Loucy (cell line): Measurements from ENCODE around the gene BAAT.

Source experiments
- H2AFZ ChIP-seq: fragments of 200-600 bp; sonication (generic); 2 replicates; pipeline ENCODE4 v1.6.0; 2016; ENCODE audit warnings: antibody characterized with exemption, mild to moderate bottlenecking, low read length, moderate library complexity
- H3F3A ChIP-seq: fragments of 200-600 bp; 2 replicates; pipeline ENCODE4 v1.6.0; 2016; ENCODE audit warnings: antibody characterized with exemption, low read depth, mild to moderate bottlenecking
- H3K27me3 ChIP-seq: fragments of 200-600 bp; sonication (generic); 2 replicates; pipeline ENCODE4 v1.6.1; 2014; ENCODE audit warnings: low read length, mild to moderate bottlenecking; ENCODE audit not compliant: insufficient read depth, poor library complexity, severe bottlenecking
- H3K36me3 ChIP-seq: fragments of 200-600 bp; sonication (generic); 2 replicates; pipeline ENCODE4 v1.6.1; 2016; ENCODE audit warnings: low read length; ENCODE audit not compliant: insufficient read depth
- H3K4me1 ChIP-seq: fragments of 200-600 bp; sonication (generic); 2 replicates; pipeline ENCODE4 v1.5.1; 2014; ENCODE audit warnings: low read length, mild to moderate bottlenecking; ENCODE audit not compliant: insufficient read depth, poor library complexity, severe bottlenecking
- H3K4me2 ChIP-seq: fragments of 200-600 bp; sonication (generic); 2 replicates; pipeline ENCODE4 v1.6.0; 2014; ENCODE audit warnings: antibody characterized with exemption, low read length, low read depth, mild to moderate bottlenecking; ENCODE audit not compliant: poor library complexity, severe bottlenecking
- H3K4me3 ChIP-seq: fragments of 200-600 bp; sonication (generic); 2 replicates; pipeline ENCODE4 v1.5.1; 2014; ENCODE audit warnings: low read length, mild to moderate bottlenecking, mixed read lengths; ENCODE audit not compliant: poor library complexity, severe bottlenecking
- H3K79me2 ChIP-seq: fragments of 200-600 bp; sonication (generic); 2 replicates; pipeline ENCODE4 v1.6.1; 2014; ENCODE audit warnings: low read length; ENCODE audit not compliant: insufficient read depth
- H3K9ac ChIP-seq: fragments of 200-600 bp; sonication (generic); 2 replicates; pipeline ENCODE4 v1.6.0; 2014; ENCODE audit warnings: mild to moderate bottlenecking, low read depth, low read length, moderate library complexity; ENCODE audit not compliant: poor library complexity, severe bottlenecking
- H3K9me2 ChIP-seq: fragments of 200-600 bp; sonication (generic); replicated peaks from 2 replicates; pipeline ENCODE4 v1.6.1; 2016; ENCODE audit warnings: low read depth, low read length, mixed read lengths
- H3K9me3 ChIP-seq: fragments of 200-600 bp; sonication (generic); 2 replicates; pipeline ENCODE4 v1.6.1; 2014; ENCODE audit warnings: mild to moderate bottlenecking, antibody characterized with exemption, low read length, low read depth; ENCODE audit not compliant: insufficient read depth
- H4K20me1 ChIP-seq: fragments of 200-600 bp; sonication (generic); 2 replicates; pipeline ENCODE4 v1.6.0; 2014; ENCODE audit warnings: antibody characterized with exemption, low read length, mild to moderate bottlenecking; ENCODE audit not compliant: insufficient read depth, poor library complexity, severe bottlenecking
- CTCF ChIP-seq: fragments of 200-600 bp; sonication (generic); conservative IDR thresholded peaks from 2 replicates; pipeline ENCODE4 v1.5.1; 2014; ENCODE audit warnings: mild to moderate bottlenecking, antibody characterized with exemption, low read length
- EZH2phosphoT487 ChIP-seq: fragments of 200-600 bp; IDR thresholded peaks from 2 replicates; pipeline ENCODE4 v1.6.1; 2018; ENCODE audit warnings: antibody characterized with exemption, mild to moderate bottlenecking, moderate library complexity, borderline replicate concordance

The BAAT gene

DNA sequence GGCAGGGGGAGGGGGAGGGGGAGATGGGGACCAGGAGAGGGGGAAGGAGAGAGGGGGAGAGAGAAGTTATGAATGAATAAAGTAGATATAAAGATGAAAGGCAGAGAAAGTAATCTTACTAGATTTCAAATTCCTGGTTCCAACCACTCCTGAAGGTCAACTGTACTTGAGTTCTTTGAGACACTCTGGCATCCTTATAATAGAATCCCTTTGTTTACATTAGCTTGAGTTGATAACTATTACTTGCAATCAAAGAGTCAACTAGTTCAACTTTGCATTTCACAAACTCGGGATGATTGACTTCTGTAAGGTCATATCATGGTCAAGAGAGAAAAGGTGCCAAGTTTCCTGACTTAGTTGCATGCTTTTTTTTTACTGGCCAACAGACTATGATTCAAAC is 42.2 kb downstream of the BAAT start:
- no peak overlapping the region for H3K4me2 ChIP-seq
- H3K79me2 ChIP-seq, result no peaks in the 10 kb centered on the region
- H3K36me3 ChIP-seq, result no peaks in the 10 kb centered on the region
- TF ChIP-seq CTCF, result no peak
- TF ChIP-seq EZH2phosphoT487, result no peak
- H3K27me3 ChIP-seq, result no peaks in the 10 kb centered on the region
- H3K4me3 ChIP-seq, result no peak overlapping the region
- no peak overlapping the region for H2AFZ ChIP-seq
- H3K9me2 ChIP-seq, result no peaks in the 10 kb centered on the region
- no peaks in the 10 kb centered on the region for H3K4me1 ChIP-seq
- H4K20me1 ChIP-seq, result no peaks in the 10 kb centered on the region
- no peaks in the 10 kb centered on the region for H3F3A ChIP-seq
- no peaks in the 10 kb centered on the region for H3K9me3 ChIP-seq
- no peak overlapping the region for H3K9ac ChIP-seq

DNA sequence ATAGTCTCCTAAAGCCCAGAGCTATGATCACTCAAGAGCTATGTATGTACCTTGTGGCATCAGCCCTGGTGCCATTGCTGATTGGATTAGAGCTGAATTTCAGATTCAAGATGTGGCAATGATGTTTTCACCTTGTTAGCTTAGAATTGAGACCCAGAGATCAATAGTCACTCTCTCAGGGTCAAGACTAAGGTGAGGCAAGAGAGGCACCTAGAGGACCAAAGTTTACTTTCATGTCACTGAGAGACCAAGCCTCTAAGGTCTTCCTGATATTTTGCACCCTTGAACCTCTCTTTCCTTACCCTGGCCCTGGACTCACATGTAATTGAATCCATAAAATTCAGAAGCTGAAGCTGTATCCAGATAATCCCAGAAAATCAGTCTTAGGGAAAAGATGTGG is 42.8 kb downstream of the BAAT start:
- Histone ChIP-seq H3K4me1 (no peaks in the 10 kb centered on the region), H3K4me2 (no peak overlapping the region), H3F3A (no peaks in the 10 kb centered on the region), H4K20me1 (no peaks in the 10 kb centered on the region), H2AFZ (no peak overlapping the region), H3K9me3 (no peaks in the 10 kb centered on the region), H3K79me2 (no peaks in the 10 kb centered on the region), H3K4me3 (no peak overlapping the region), H3K27me3 (no peaks in the 10 kb centered on the region), H3K9ac (no peak overlapping the region), H3K36me3 (no peaks in the 10 kb centered on the region), H3K9me2 (no peaks in the 10 kb centered on the region)
- TF ChIP-seq EZH2phosphoT487, result no peak
- TF ChIP-seq CTCF, result no peak

DNA sequence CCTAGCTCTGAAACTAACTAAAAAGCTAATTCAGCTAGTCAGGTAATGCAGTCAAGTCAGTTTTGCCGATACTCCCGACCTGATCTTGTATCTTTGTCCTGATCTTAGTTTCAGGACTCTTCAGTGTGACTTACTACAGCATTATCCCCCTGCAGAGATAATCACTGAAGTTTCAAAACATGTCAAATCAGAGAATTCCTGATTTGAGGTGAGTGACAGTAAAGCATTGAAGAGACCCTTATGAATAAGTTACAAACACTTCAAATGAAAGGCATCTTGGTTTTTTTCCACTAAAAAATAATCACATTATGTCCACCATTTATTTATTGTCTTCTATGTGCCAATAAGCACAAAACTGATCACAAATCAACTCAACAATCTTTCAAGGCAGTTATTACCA is 47.6 kb downstream of the BAAT start:
- Histone ChIP-seq H3K9ac (no peak overlapping the region), H3K9me2 (no peaks in the 10 kb centered on the region), H3K79me2 (no peaks in the 10 kb centered on the region), H3K27me3 (no peaks in the 10 kb centered on the region), H3F3A (no peaks in the 10 kb centered on the region), H3K4me2 (no peak overlapping the region), H3K4me3 (no peak overlapping the region), H3K4me1 (no peaks in the 10 kb centered on the region), H4K20me1 (no peaks in the 10 kb centered on the region), H3K36me3 (no peaks in the 10 kb centered on the region), H3K9me3 (no peaks in the 10 kb centered on the region), H2AFZ (no peak overlapping the region)
- no peak for TF ChIP-seq CTCF
- no peak for TF ChIP-seq EZH2phosphoT487
